KMS-11 (cell line): ENCODE data around the gene ACSL5.
"Not testable (repeated sequence)": the region's sequence is repeated elsewhere in the genome, so short reads cannot be mapped to it uniquely, and the experiment has no call there.

Experiments
- H2AFZ ChIP-seq: fragments of 200-600 bp; sonication (generic); 2 replicates; pipeline ENCODE4 v1.6.1; 2016; ENCODE audit warnings: antibody characterized with exemption, mixed run types, low read depth
- H3K27ac ChIP-seq: fragments of 200-600 bp; sonication (generic); 2 replicates; pipeline ENCODE4 v1.6.1; 2016; ENCODE audit warnings: mild to moderate bottlenecking, mixed run types
- H3K27me3 ChIP-seq: fragments of 200-600 bp; sonication (generic); 2 replicates; pipeline ENCODE4 v1.6.1; 2017; ENCODE audit warnings: mild to moderate bottlenecking, low read depth, mixed run types, moderate library complexity; ENCODE audit not compliant: insufficient read depth
- H3K36me3 ChIP-seq: fragments of 200-600 bp; sonication (generic); 2 replicates; pipeline ENCODE4 v1.6.1; 2017; ENCODE audit warnings: mild to moderate bottlenecking, mixed run types; ENCODE audit not compliant: insufficient read depth
- H3K4me1 ChIP-seq: fragments of 200-600 bp; sonication (generic); 2 replicates; pipeline ENCODE4 v1.6.1; 2016; ENCODE audit warnings: mild to moderate bottlenecking, low read depth, mixed run types; ENCODE audit not compliant: poor library complexity, severe bottlenecking
- H3K4me2 ChIP-seq: fragments of 200-600 bp; sonication (generic); 2 replicates; pipeline ENCODE4 v1.7.0; 2016; ENCODE audit warnings: mild to moderate bottlenecking, mixed run types
- H3K4me3 ChIP-seq: fragments of 200-600 bp; sonication (generic); IDR thresholded peaks from 2 replicates; pipeline ENCODE4 v1.6.1; 2017; ENCODE audit warnings: low read depth, low read length, mixed read lengths; ENCODE audit not compliant: insufficient read depth
- H3K79me2 ChIP-seq: fragments of 200-600 bp; sonication (generic); 2 replicates; pipeline ENCODE4 v1.6.1; 2016; ENCODE audit warnings: low read depth, mixed run types; ENCODE audit not compliant: insufficient read depth
- H3K9ac ChIP-seq: fragments of 200-600 bp; sonication (generic); 2 replicates; pipeline ENCODE4 v1.6.1; 2016; ENCODE audit warnings: mild to moderate bottlenecking, mixed run types
- H4K20me1 ChIP-seq: fragments of 200-600 bp; sonication (generic); 2 replicates; pipeline ENCODE4 v1.6.1; 2016; ENCODE audit warnings: mild to moderate bottlenecking, mixed run types; ENCODE audit not compliant: insufficient read depth
- TF ChIP-seq, protein P1 (sequence below): fragments of 200-600 bp; sonication (generic); conservative IDR thresholded peaks from 2 replicates; pipeline ENCODE4 v1.6.1; 2017; ENCODE audit warnings: low read depth, mild to moderate bottlenecking, antibody characterized with exemption, low read length, moderate library complexity, mixed read lengths

The ACSL5 gene

DNA sequence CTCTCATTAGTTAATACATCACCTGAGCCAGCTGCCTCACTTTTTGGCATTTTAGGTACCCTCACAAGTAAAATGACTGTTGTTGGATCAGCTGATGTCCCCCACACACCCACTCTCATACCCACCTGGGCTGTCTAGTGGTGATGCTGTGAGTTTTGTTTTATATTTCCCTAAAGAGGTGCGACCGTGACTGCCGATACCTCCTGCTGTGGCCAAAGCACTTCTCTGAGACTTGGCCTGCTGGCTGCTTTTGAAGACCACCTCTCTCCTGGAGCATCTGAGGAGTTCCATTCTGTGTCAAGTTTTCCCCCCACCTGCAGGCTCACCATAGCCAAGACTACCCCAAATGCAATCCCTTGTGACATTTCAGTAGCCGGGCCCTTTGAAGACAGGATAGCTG is 6.4 kb upstream of the ACSL5 start:
- Histone ChIP-seq H3K4me3 (no peak overlapping the region), H3K36me3 (no peaks in the 10 kb centered on the region), H3K9ac (no peak overlapping the region), H3K4me1 (no peaks in the 10 kb centered on the region), H4K20me1 (no peaks in the 10 kb centered on the region), H3K27me3 (no peaks in the 10 kb centered on the region), H3K27ac (no peak overlapping the region), H3K79me2 (no peaks in the 10 kb centered on the region), H2AFZ (no peak overlapping the region), H3K4me2 (no peak overlapping the region)
- TF ChIP-seq, protein P1, sequence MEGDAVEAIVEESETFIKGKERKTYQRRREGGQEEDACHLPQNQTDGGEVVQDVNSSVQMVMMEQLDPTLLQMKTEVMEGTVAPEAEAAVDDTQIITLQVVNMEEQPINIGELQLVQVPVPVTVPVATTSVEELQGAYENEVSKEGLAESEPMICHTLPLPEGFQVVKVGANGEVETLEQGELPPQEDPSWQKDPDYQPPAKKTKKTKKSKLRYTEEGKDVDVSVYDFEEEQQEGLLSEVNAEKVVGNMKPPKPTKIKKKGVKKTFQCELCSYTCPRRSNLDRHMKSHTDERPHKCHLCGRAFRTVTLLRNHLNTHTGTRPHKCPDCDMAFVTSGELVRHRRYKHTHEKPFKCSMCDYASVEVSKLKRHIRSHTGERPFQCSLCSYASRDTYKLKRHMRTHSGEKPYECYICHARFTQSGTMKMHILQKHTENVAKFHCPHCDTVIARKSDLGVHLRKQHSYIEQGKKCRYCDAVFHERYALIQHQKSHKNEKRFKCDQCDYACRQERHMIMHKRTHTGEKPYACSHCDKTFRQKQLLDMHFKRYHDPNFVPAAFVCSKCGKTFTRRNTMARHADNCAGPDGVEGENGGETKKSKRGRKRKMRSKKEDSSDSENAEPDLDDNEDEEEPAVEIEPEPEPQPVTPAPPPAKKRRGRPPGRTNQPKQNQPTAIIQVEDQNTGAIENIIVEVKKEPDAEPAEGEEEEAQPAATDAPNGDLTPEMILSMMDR: no peak

DNA sequence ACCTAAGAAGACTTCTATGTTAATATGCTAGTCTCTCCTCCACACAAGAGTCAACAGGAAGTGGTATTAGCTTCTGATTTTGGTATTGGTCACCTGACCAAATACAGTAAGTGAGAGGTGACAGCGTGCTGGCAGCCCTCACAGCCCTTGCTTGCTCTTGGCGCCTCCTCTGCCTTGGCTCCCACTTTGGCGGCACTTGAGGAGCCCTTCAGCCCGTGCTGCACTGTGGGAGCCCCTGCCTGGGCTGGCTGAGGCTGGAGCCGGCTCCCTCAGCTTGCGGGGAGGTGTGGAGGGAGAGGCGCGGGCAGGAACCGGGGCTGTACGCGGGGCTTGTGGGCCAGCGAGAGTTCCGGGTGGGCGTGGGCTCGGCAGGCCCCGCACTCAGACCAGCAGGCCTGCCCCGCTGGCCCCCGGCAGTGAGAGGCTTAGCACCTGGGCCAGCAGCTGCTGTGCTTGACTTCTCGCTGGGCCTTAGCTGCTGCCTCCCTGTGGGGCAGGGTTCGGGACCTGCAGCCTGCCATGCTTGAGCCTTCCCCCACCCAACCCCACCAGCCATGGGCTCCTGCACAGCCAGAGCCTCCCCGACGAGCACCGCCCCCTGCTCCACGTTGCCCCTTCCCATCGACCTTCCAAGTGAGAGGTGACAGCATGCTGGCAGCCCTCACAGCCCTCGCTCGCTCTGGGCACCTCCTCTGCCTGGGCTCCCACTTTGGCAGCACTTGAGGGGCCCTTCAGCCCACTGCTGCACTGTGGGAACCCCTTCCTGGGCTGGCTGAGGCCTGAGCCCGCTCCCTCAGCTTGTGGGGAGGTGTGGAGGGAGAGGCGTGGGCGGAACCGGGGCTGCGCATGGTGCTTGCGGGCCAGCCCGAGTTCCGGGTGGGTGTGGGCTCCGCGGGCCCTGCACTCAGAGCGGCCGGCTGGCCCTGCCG is 4.2 kb upstream of the ACSL5 start:
- Histone ChIP-seq H3K27ac (no peak overlapping the region), H3K4me1 (peaks cover 2% of the 10 kb centered on the region), H3K9ac (no peak overlapping the region), H2AFZ (no peak overlapping the region), H3K4me2 (no peak overlapping the region), H3K79me2 (no peaks in the 10 kb centered on the region), H3K4me3 (no peak overlapping the region), H3K27me3 (no peaks in the 10 kb centered on the region), H3K36me3 (no peaks in the 10 kb centered on the region), H4K20me1 (no peaks in the 10 kb centered on the region)
- TF ChIP-seq, protein P1: no peak

DNA sequence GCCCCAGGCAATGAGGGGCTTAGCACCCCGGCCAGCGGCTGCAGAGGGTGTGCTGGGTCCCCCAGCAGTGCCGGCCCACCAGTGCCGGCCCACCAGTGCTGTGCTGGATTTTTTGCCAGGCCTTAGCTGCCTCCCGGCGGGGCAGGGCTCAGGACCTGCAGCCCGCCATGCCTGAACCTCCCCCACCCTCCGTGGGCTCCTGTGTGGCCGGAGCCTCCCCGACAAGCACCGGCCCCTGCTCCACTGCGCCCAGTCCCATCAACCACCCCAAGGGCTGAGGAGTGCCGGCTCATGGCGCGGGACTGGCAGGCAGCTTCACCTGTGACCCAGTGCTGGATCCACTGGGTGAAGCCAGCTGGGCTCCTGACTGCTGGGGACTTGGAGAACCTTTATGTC is 3.5 kb upstream of the ACSL5 start:
- no peaks in the 10 kb centered on the region for H3K36me3 ChIP-seq
- H2AFZ ChIP-seq: no peak overlapping the region
- H3K4me1 ChIP-seq: peaks cover 8% of the 10 kb centered on the region
- H3K4me3 ChIP-seq: no peak overlapping the region
- no peak overlapping the region for H3K4me2 ChIP-seq
- no peaks in the 10 kb centered on the region for H4K20me1 ChIP-seq
- H3K79me2 ChIP-seq: no peaks in the 10 kb centered on the region
- H3K27ac ChIP-seq: no peak overlapping the region
- H3K27me3 ChIP-seq: no peaks in the 10 kb centered on the region
- TF ChIP-seq, protein P1: no peak
- H3K9ac ChIP-seq: no peak overlapping the region

DNA sequence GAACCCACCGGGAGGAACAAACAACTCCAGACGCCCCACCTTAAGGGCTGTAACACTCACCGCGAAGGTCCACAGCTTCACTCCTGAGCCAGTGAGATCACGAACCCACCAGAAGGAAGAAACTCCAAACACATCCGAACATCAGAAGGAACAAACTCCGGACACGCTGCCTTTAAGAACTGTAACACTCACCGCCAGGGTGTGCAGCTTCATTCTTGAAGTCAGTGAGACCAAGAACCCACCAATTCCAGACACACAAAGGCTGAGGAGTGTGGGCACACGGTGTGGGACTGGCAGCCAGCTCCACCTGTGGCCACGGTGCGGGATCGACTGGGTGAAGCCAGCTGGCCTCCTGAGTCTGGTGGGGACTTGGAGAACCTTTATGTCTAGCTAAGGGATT is 2.6 kb upstream of the ACSL5 start:
- H3K36me3 ChIP-seq, H3K4me2 ChIP-seq, H4K20me1 ChIP-seq, H3K27me3 ChIP-seq, H2AFZ ChIP-seq, H3K9ac ChIP-seq, H3K27ac ChIP-seq, H3K4me3 ChIP-seq, H3K79me2 ChIP-seq: not testable (repeated sequence)
- peaks cover 11% of the 10 kb centered on the region for H3K4me1 ChIP-seq

DNA sequence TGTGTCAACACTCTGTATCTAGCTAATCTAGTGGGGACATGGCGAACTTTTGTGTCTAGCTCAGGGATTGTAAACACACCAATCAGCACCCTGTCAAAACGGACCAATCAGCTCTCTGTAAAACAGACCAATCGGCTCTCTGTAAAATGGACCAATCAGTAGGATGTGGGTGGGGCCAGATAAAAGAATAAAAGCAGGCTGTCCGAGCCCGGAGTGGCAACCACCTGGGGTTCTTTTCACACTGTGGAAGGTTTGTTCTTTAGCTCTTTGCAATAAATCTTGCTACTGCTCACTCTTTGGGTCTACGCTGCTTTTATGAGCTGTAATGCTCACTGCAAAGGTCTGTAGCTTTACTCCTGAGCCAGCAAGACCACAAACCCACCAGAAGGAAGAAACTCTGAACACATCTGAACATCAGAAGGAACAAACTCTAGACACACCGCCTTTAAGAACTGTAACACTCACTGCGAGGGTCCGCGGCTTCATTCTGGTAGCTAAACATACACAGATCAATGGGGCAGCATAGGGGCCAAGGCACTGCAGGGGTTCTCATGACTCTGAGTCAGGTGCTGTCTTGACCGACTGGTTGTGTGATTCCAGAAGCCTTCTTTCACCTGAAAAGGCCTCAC is 1.6 kb upstream of the ACSL5 start:
- H3K27me3 ChIP-seq, H3K79me2 ChIP-seq, H3K27ac ChIP-seq, H3K4me3 ChIP-seq, H3K36me3 ChIP-seq, H3K9ac ChIP-seq, H4K20me1 ChIP-seq, H2AFZ ChIP-seq, H3K4me2 ChIP-seq: not testable (repeated sequence)
- peaks cover 15% of the 10 kb centered on the region for H3K4me1 ChIP-seq
